Endodermal cell (in vitro differentiated cells): ENCODE measurements around the gene DLG2. TPM values are rescaled to one million over a fixed set of nuclear protein-coding genes. Genes with fewer than 3 reads are reported as not detected.

Experiments
- DNase-seq: peaks from one replicate; pipeline ENCODE4 v3.0.0-alpha.2; 2017
- H3K27ac ChIP-seq: 2 replicates; pipeline ENCODE4 v1.5.1; 2013; ENCODE audit warnings: mild to moderate bottlenecking, low read depth, low read length, moderate library complexity
- H3K27me3 ChIP-seq: 2 replicates; pipeline ENCODE4 v1.6.1; 2013; ENCODE audit warnings: mild to moderate bottlenecking, low read length, moderate library complexity; ENCODE audit not compliant: insufficient read depth, control insufficient read depth, poor library complexity, severe bottlenecking
- H3K36me3 ChIP-seq: 2 replicates; pipeline ENCODE4 v1.7.0; 2013; ENCODE audit warnings: mild to moderate bottlenecking, low read length, moderate library complexity; ENCODE audit not compliant: control insufficient read depth, insufficient read depth
- H3K4me1 ChIP-seq: one replicate; pipeline ENCODE4 v1.7.0; 2013; ENCODE audit warnings: low read length; ENCODE audit not compliant: control insufficient read depth, insufficient read depth
- H3K4me3 ChIP-seq: 2 replicates; pipeline ENCODE4 v1.5.1; 2013; ENCODE audit warnings: mild to moderate bottlenecking, low read length, moderate library complexity
- H3K9ac ChIP-seq: 2 replicates; pipeline ENCODE4 v1.6.1; 2013; ENCODE audit warnings: mild to moderate bottlenecking, low read length, moderate library complexity; ENCODE audit not compliant: poor library complexity, severe bottlenecking; ENCODE audit errors: extremely low read depth
- H3K9me3 ChIP-seq: 2 replicates; pipeline ENCODE4 v1.6.1; 2013; ENCODE audit warnings: mild to moderate bottlenecking, low read length, moderate library complexity; ENCODE audit not compliant: control insufficient read depth
- H3K27ac Mint-ChIP-seq: 2 replicates; pipeline ENCODE4 v1.8.0; 2020; ENCODE audit warnings: mixed read lengths
- H3K27me3 Mint-ChIP-seq: 2 replicates; pipeline ENCODE4 v1.8.0; 2021; ENCODE audit warnings: mild to moderate bottlenecking, mixed read lengths; ENCODE audit not compliant: insufficient read depth
- H3K36me3 Mint-ChIP-seq: 2 replicates; pipeline ENCODE4 v1.8.0; 2020; ENCODE audit warnings: low read depth, mixed read lengths
- H3K4me1 Mint-ChIP-seq: 2 replicates; pipeline ENCODE4 v1.8.0; 2020; ENCODE audit warnings: mixed read lengths
- H3K4me3 Mint-ChIP-seq: 2 replicates; pipeline ENCODE4 v1.8.0; 2020; ENCODE audit warnings: mild to moderate bottlenecking, moderate library complexity, mixed read lengths
- H3K9me3 Mint-ChIP-seq: 2 replicates; pipeline ENCODE4 v1.8.0; 2020; ENCODE audit warnings: mild to moderate bottlenecking, mixed read lengths
- WGBS, 2 experiments: methylation state at CpG; one replicate each; pipeline versions ENCODE4 v1.1.5 to v1.1.7; 2013; ENCODE audit warnings: missing lambda C conversion rate in 2 of 2, mixed read lengths in 1 of 2; ENCODE audit not compliant: insufficient coverage in 1 of 2, insufficient read length in 1 of 2; 5-methylcytosine and 5-hydroxymethylcytosine counted together
- total RNA-seq, 2 donors: library from RNA; stranded (reverse); fragmentation: NEBNext Ultra II Directional in 1 of 2; extraction: Animal tissue kit (Norgen Biotek cat#: 25700) in 1 of 2; gene quantifications; 2 replicates in 1 of 2; 3 replicates in 1 of 2; pipeline ENCODE4 v1.2.1, GENCODE V29; 2021
- TF ChIP-seq, protein P1 (sequence below): fragments of 200-600 bp; sonication (generic); conservative IDR thresholded peaks from 2 replicates; pipeline ENCODE4 v1.5.0; 2021; ENCODE audit warnings: antibody characterized with exemption, mild to moderate bottlenecking

Gene DLG2
- total RNA-seq, 2 donors from 2014 or later, result 9.6 to 10.6 TPM

GRCh38 chr11:83533166-83533565, 2094.0 kb downstream of the DLG2 start:
- Histone ChIP-seq H3K27ac (no peak overlapping the region), H3K4me1 (peaks cover 5% of the 10 kb centered on the region), H3K36me3 (peaks cover 4% of the 10 kb centered on the region), H3K9me3 (peaks cover 29% of the 10 kb centered on the region), H3K4me3 (no peak overlapping the region), H3K9ac (no peak overlapping the region), H3K27me3 (no peaks in the 10 kb centered on the region)
- H3K27me3 Mint-ChIP-seq, result no peaks in the 10 kb centered on the region
- peaks cover 4% of the 10 kb centered on the region for H3K36me3 Mint-ChIP-seq
- H3K4me3 Mint-ChIP-seq, result no peak overlapping the region
- TF ChIP-seq, protein P1, sequence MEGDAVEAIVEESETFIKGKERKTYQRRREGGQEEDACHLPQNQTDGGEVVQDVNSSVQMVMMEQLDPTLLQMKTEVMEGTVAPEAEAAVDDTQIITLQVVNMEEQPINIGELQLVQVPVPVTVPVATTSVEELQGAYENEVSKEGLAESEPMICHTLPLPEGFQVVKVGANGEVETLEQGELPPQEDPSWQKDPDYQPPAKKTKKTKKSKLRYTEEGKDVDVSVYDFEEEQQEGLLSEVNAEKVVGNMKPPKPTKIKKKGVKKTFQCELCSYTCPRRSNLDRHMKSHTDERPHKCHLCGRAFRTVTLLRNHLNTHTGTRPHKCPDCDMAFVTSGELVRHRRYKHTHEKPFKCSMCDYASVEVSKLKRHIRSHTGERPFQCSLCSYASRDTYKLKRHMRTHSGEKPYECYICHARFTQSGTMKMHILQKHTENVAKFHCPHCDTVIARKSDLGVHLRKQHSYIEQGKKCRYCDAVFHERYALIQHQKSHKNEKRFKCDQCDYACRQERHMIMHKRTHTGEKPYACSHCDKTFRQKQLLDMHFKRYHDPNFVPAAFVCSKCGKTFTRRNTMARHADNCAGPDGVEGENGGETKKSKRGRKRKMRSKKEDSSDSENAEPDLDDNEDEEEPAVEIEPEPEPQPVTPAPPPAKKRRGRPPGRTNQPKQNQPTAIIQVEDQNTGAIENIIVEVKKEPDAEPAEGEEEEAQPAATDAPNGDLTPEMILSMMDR, result no peak
- H3K4me1 Mint-ChIP-seq, result peaks cover 14% of the 10 kb centered on the region
- H3K9me3 Mint-ChIP-seq, result peaks cover 3% of the 10 kb centered on the region
- no peak for DNase-seq
- H3K27ac Mint-ChIP-seq, result no peak overlapping the region

GRCh38 chr11:83528877-83529276, 2098.3 kb downstream of the DLG2 start:
- Histone ChIP-seq H3K4me3 (no peak overlapping the region), H3K27me3 (no peaks in the 10 kb centered on the region), H3K9me3 (peaks cover 29% of the 10 kb centered on the region), H3K9ac (no peak overlapping the region), H3K36me3 (peaks cover 4% of the 10 kb centered on the region), H3K4me1 (no peaks in the 10 kb centered on the region), H3K27ac (no peak overlapping the region)
- Mint-ChIP-seq H3K27ac (no peak overlapping the region), H3K4me3 (no peak overlapping the region), H3K27me3 (no peaks in the 10 kb centered on the region), H3K4me1 (peaks cover 18% of the 10 kb centered on the region), H3K9me3 (peaks cover 3% of the 10 kb centered on the region), H3K36me3 (peaks cover 4% of the 10 kb centered on the region)
- TF ChIP-seq, protein P1, result no peak
- 85 to 92% methylated on average over 1 of the region's 1 CpG for WGBS, 2 experiments
- no peak for DNase-seq

- peaks cover 4% of the 10 kb centered on the region for H3K36me3 Mint-ChIP-seq
Measured at GRCh38 chr11:83528225-83528624, 2098.9 kb downstream of the DLG2 start.

More at GRCh38 chr11:83528225-83528624, 2098.9 kb downstream of the DLG2 start:
- WGBS, 2 experiments, result 86 to 97% methylated on average over 1 of the region's 1 CpG
- no peaks in the 10 kb centered on the region for H3K27me3 ChIP-seq
- no peak overlapping the region for H3K27ac Mint-ChIP-seq
- TF ChIP-seq, protein P1, result no peak
- peaks cover 3% of the 10 kb centered on the region for H3K9me3 Mint-ChIP-seq
- peaks cover 11% of the 10 kb centered on the region for H3K4me1 Mint-ChIP-seq
- H3K27ac ChIP-seq, result no peak overlapping the region
- H3K4me1 ChIP-seq, result no peaks in the 10 kb centered on the region
- no peak overlapping the region for H3K4me3 Mint-ChIP-seq
- H3K9me3 ChIP-seq, result peaks cover 29% of the 10 kb centered on the region
- H3K36me3 ChIP-seq, result peaks cover 4% of the 10 kb centered on the region
- no peak overlapping the region for H3K9ac ChIP-seq
- no peaks in the 10 kb centered on the region for H3K27me3 Mint-ChIP-seq
- no peak for DNase-seq
- H3K4me3 ChIP-seq, result no peak overlapping the region
